ENCODE data around the gene CAMTA1. TPM values are rescaled to one million over a fixed set of nuclear protein-coding genes. Genes with fewer than 3 reads are reported as not detected.

Gene CAMTA1
- polyA plus RNA-seq, 1 of the 3 experiments (the other 2 are of a cell fraction), result 63.1 TPM

GRCh38 chr1:6864166-6864565, 78.9 kb downstream of the CAMTA1 start:
- CTCF ChIA-PET, result interaction anchor here (0.6 kb wide), 1 partner anchor 60 kb away, joined by 3 read pairs; no protein-coding TSS in a partner anchor

More at GRCh38 chr1:6864166-6864565, 78.9 kb downstream of the CAMTA1 start:
- Histone ChIP-seq H3F3A (replicated peaks; ENCODE audit: insufficient read depth) (peaks cover 21% of the 10 kb centered on the region), H3K4me1 (ENCODE audit: control insufficient read depth in 1 of 2, insufficient read depth in 2 of 2, low read depth in 1 of 2, low read length in 1 of 2) (peaks cover 2 to 11% of the 10 kb centered on the region in 2 experiments), H3K9ac (no peak overlapping the region), H3K36me3 (replicated peaks in 1 of 2; ENCODE audit: control insufficient read depth in 1 of 2, insufficient read depth in 2 of 2, low read length in 1 of 2) (no peaks in the 10 kb centered on the region), H3K79me2 (ENCODE audit: insufficient read depth) (peaks cover 69% of the 10 kb centered on the region), H3K4me2 (no peak overlapping the region), H3K27me3 (ENCODE audit: insufficient read depth) (no peaks in the 10 kb centered on the region), H3K27ac (ENCODE audit: low read depth in 2 of 2, low read length in 1 of 2) (no peak overlapping the region), H3K4me3 (ENCODE audit: low read depth in 2 of 2, low read length in 1 of 2) (no peak overlapping the region), H2AFZ (ENCODE audit: low read depth) (no peak overlapping the region), H3K9me3 (no peaks in the 10 kb centered on the region), H3K9me2 (no peaks in the 10 kb centered on the region), H4K20me1 (ENCODE audit: insufficient read depth) (no peaks in the 10 kb centered on the region)
- TF ChIP-seq, protein P1, sequence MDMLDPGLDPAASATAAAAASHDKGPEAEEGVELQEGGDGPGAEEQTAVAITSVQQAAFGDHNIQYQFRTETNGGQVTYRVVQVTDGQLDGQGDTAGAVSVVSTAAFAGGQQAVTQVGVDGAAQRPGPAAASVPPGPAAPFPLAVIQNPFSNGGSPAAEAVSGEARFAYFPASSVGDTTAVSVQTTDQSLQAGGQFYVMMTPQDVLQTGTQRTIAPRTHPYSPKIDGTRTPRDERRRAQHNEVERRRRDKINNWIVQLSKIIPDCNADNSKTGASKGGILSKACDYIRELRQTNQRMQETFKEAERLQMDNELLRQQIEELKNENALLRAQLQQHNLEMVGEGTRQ (IDR thresholded peaks at IDR 0.05; ENCODE audit: borderline replicate concordance, low read depth, low read length), result no peak
- no peak for TF ChIP-seq RCOR1 (IDR thresholded peaks at IDR 0.05; ENCODE audit: low read length)
- TF ChIP-seq RFX5 (IDR thresholded peaks at IDR 0.05; ENCODE audit: low read length), result no peak
- TF ChIP-seq NFIC (IDR thresholded peaks at IDR 0.05; ENCODE audit: borderline replicate concordance), result no peak
- no peak for TF ChIP-seq ZBTB33 (IDR thresholded peaks at IDR 0.05; ENCODE audit: borderline replicate concordance, low read depth)
- no peak for TF ChIP-seq MEF2A (IDR thresholded peaks at IDR 0.05; ENCODE audit: borderline replicate concordance, low read depth)
- TF ChIP-seq MXI1 (IDR thresholded peaks at IDR 0.05; ENCODE audit: low read depth, low read length), result no peak
- TF ChIP-seq MAX (IDR thresholded peaks at IDR 0.05; ENCODE audit: low read depth), result no peak
- no peak for TF ChIP-seq POLR2AphosphoS5 (IDR thresholded peaks at IDR 0.05; ENCODE audit: low read depth, low read length)
- TF ChIP-seq USF1 (IDR thresholded peaks at IDR 0.05; ENCODE audit: borderline replicate concordance, low read depth), result no peak
- no peak for TF ChIP-seq TCF12 (IDR thresholded peaks at IDR 0.05)
- TF ChIP-seq SIN3A (IDR thresholded peaks at IDR 0.05; ENCODE audit: borderline replicate concordance, low read depth, low read length), result no peak
- TF ChIP-seq YY1 (IDR thresholded peaks at IDR 0.05; ENCODE audit: low read depth), result no peak
- TF ChIP-seq PBX3 (IDR thresholded peaks at IDR 0.05), result no peak
- no peak for TF ChIP-seq GATA2 (CRISPR knock-in tag; IDR thresholded peaks at IDR 0.05)
- no peak for TF ChIP-seq FOXJ3 (CRISPR knock-in tag; IDR thresholded peaks at IDR 0.05)
- no peak for TF ChIP-seq EZH2phosphoT487 (IDR thresholded peaks at IDR 0.05; ENCODE audit: borderline replicate concordance, low read depth)
- TF ChIP-seq SMC3 (IDR thresholded peaks at IDR 0.05; ENCODE audit: low read depth, low read length), result no peak
- POLR2A ChIA-PET, result no interaction called here
- 88% methylated on average over 5 of the region's 5 CpGs for WGBS (ENCODE audit: low lambda C conversion rate)
- DNase-seq, result no peak
